Measurements from ENCODE around the gene TMEM242.

TMEM242 gene

DNA sequence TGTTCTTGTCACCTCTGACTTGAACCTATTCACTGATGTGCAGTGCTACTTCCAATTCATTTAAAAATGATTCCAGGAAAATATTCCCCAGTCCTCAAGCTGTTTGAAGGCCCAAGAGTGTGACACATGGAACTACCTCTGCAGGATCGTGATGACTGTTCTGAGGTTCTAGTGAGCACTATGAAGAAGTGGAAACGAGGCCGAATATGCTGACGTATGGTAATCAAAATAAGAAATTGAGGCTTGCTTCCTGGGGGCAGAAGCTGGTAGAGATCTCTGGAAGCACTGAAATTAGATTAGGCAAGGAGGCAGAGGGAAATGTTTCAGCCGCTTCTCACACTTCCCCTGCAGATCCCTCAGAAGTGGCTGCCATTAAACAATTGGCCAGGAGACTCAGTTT is 15.7 kb downstream of the TMEM242 start:
- Histone ChIP-seq H3K9me3 (ENCODE audit: severe bottlenecking) (no peaks in the 10 kb centered on the region), H3K36me3 (ENCODE audit: low read depth) (no peaks in the 10 kb centered on the region), H3K27me3 (ENCODE audit: insufficient read depth, poor library complexity, severe bottlenecking) (no peaks in the 10 kb centered on the region), H3K4me1 (ENCODE audit: insufficient read depth, poor library complexity, severe bottlenecking) (no peaks in the 10 kb centered on the region), H3K4me3 (ENCODE audit: severe bottlenecking) (no peak overlapping the region), H3K27ac (ENCODE audit: poor library complexity, severe bottlenecking) (no peak overlapping the region)
- DNase-seq (ENCODE audit: low spot score) (no peak), ATAC-seq (ENCODE audit: low read depth) (no peak)
- TF ChIP-seq, protein P1, sequence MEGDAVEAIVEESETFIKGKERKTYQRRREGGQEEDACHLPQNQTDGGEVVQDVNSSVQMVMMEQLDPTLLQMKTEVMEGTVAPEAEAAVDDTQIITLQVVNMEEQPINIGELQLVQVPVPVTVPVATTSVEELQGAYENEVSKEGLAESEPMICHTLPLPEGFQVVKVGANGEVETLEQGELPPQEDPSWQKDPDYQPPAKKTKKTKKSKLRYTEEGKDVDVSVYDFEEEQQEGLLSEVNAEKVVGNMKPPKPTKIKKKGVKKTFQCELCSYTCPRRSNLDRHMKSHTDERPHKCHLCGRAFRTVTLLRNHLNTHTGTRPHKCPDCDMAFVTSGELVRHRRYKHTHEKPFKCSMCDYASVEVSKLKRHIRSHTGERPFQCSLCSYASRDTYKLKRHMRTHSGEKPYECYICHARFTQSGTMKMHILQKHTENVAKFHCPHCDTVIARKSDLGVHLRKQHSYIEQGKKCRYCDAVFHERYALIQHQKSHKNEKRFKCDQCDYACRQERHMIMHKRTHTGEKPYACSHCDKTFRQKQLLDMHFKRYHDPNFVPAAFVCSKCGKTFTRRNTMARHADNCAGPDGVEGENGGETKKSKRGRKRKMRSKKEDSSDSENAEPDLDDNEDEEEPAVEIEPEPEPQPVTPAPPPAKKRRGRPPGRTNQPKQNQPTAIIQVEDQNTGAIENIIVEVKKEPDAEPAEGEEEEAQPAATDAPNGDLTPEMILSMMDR (IDR thresholded peaks at IDR 0.05; ENCODE audit: poor library complexity, severe bottlenecking): no peak

DNA sequence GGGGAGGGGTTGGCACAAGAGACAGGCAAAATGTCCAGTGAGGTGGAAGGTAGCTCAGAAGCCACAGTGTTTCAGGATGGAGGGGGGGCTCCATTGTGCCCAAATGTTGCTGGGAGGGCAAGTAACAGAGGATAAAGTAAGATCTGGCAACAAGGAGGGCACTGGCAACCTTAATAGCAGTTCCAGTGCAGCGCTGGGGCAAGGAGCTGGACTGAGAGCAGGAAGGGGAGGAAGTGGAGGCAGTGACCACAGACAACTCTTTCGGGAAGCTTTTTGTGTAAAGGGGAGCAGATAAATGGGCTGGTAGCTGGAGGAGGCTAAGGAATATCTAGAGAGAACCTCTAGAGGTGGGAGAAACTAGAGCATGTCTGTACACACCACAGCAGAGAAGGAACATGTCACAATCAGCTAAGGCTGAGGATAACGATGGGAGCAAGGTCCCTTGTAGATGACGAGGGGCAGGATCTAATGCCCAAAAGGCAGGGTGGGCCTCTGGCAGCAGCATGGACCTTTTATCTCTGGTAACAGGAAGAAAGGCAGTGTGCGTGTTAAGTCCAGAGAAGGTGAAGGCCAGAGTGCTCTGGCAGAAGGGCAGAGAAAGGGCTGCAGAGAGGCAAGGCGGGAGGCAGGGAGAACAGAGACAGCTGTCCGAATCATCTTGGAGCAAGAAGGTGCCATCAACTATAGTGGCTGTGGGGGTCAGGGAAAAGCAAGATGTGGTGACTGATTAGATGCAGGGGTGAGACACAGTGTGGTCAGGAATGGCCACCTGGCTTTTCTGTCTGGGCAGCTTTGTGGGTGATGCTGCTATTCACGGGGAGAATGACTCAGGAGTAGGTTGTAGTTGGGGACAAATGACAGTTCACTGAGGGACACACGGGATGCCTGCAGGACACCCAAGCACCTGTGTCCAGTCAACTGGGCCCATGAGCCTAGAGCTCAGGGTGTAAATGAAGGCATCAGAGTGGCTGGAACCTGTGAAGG is 17.4 kb downstream of the TMEM242 start:
- Histone ChIP-seq H3K9me3 (ENCODE audit: severe bottlenecking) (no peaks in the 10 kb centered on the region), H3K27ac (ENCODE audit: poor library complexity, severe bottlenecking) (no peak overlapping the region), H3K4me3 (ENCODE audit: severe bottlenecking) (no peak overlapping the region), H3K27me3 (ENCODE audit: insufficient read depth, poor library complexity, severe bottlenecking) (no peaks in the 10 kb centered on the region), H3K4me1 (ENCODE audit: insufficient read depth, poor library complexity, severe bottlenecking) (no peaks in the 10 kb centered on the region), H3K36me3 (ENCODE audit: low read depth) (no peaks in the 10 kb centered on the region)
- DNase-seq (ENCODE audit: low spot score) (no peak), ATAC-seq (ENCODE audit: low read depth) (no peak)
- TF ChIP-seq, protein P1 (IDR thresholded peaks at IDR 0.05; ENCODE audit: poor library complexity, severe bottlenecking): no peak

DNA sequence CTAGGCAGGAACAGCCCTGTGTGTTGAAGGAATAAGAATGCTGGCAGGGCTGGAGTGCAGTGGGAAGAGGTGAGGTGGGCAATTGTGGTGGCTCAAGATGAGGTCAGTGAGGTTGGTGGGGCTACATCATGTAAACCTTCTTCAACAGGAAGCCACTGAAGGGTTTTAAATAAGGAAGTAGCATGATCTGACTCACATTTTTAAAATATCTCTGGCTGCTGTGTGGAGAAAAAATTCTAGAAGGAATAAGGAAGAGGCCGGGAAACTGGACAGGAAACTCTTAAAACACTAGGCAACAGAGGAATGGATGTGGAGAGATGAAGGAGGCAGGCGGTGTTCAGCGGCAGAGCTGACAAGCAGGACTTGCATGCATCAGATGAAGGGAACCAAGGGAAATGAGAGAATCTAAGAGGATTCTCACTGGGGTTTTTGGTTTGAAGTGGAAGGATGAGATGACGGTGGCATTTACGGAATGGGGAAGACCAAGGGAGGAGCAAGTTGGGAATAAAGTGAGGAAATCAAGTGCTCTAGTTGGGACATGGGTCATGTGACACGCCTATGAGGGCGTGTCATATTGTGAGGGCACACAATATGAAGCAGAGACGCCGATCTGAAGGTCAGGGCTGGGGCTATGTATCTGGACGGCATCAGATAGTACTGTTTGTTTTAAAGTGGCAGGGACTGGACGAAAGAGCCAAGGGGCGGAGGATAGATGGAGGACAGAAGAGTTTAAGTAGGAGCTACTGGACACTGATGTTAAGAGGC is 18.2 kb downstream of the TMEM242 start:
- Histone ChIP-seq H3K36me3 (ENCODE audit: low read depth) (no peaks in the 10 kb centered on the region), H3K27me3 (ENCODE audit: insufficient read depth, poor library complexity, severe bottlenecking) (no peaks in the 10 kb centered on the region), H3K9me3 (ENCODE audit: severe bottlenecking) (no peaks in the 10 kb centered on the region), H3K27ac (ENCODE audit: poor library complexity, severe bottlenecking) (no peak overlapping the region), H3K4me3 (ENCODE audit: severe bottlenecking) (no peak overlapping the region), H3K4me1 (ENCODE audit: insufficient read depth, poor library complexity, severe bottlenecking) (no peaks in the 10 kb centered on the region)
- ATAC-seq (ENCODE audit: low read depth) (no peak), DNase-seq (ENCODE audit: low spot score) (no peak)
- TF ChIP-seq, protein P1 (IDR thresholded peaks at IDR 0.05; ENCODE audit: poor library complexity, severe bottlenecking): no peak

DNA sequence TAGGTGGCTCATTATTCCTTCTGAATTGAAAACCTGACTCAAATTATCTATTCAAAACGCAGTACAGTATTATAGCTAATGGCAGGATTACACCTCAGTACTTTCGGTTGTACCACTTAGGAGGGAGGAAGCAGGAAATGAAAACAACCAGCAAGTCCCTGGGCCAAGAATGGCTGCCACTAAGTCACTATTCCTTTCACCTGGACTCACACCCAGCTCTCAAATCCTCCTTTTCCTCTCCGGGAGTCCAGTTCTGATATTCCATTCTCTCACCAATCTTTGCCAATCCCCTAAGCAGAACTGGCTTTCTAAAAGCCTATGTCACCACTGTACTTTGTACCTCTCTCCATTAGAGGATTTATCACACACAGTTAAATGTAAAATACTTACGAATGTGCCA is 20.6 kb downstream of the TMEM242 start:
- no peaks in the 10 kb centered on the region for H3K27me3 ChIP-seq (ENCODE audit: insufficient read depth, poor library complexity, severe bottlenecking)
- no peak overlapping the region for H3K4me3 ChIP-seq (ENCODE audit: severe bottlenecking)
- H3K27ac ChIP-seq (ENCODE audit: poor library complexity, severe bottlenecking): no peak overlapping the region
- no peaks in the 10 kb centered on the region for H3K9me3 ChIP-seq (ENCODE audit: severe bottlenecking)
- no peaks in the 10 kb centered on the region for H3K4me1 ChIP-seq (ENCODE audit: insufficient read depth, poor library complexity, severe bottlenecking)
- H3K36me3 ChIP-seq (ENCODE audit: low read depth): no peaks in the 10 kb centered on the region
- DNase-seq (ENCODE audit: low spot score) (no peak), ATAC-seq (ENCODE audit: low read depth) (no peak)
- TF ChIP-seq, protein P1 (IDR thresholded peaks at IDR 0.05; ENCODE audit: poor library complexity, severe bottlenecking): no peak

All from RWPE2 (cell line).